PC-3 (cell line): Measurements from ENCODE around the gene LRRC7. TPM values are rescaled to one million over a fixed set of nuclear protein-coding genes. Genes with fewer than 3 reads are reported as not detected.

ENCODE experiments used
- ATAC-seq: fragments of 200-7000 bp; cut with Tn5 transposase; 2 replicates; pipeline ENCODE4 v1.9.1; 2020; ENCODE audit warnings: mild to moderate bottlenecking, moderate library complexity
- BruUV-seq: library from RNA; stranded (reverse); fragments of 400-500 nt; replicated peaks from 2 replicates; lab custom pipeline; 2021; lab: Mats Ljungman, UMichigan
- CTCF ChIA-PET: fragments of 300-600 bp; sonication (Branson Sonifier 250); formaldehyde crosslinking; loops from one replicate; lab custom pipeline; 2022; ENCODE audit warnings: antibody characterized with exemption; lab: Charles Lee
- POLR2A ChIA-PET: fragments of 300-600 bp; sonication (Branson Sonifier 250); formaldehyde crosslinking; loops from one replicate; lab custom pipeline; 2022; ENCODE audit warnings: antibody characterized with exemption; ENCODE audit not compliant: unreplicated experiment; lab: Charles Lee
- DNase-seq: peaks from one replicate; pipeline ENCODE4 v3.0.0-alpha.2; 2015
- H2AFZ ChIP-seq: fragments of 300-600 bp; sonication (generic); 2 replicates; pipeline ENCODE4 v1.6.0; 2016; ENCODE audit warnings: antibody characterized with exemption, low read length
- H3F3A ChIP-seq: fragments of 300-600 bp; sonication (generic); one replicate; pipeline ENCODE4 v1.6.0; 2017; ENCODE audit warnings: antibody characterized with exemption, low read length, control low read depth, mild to moderate bottlenecking; ENCODE audit not compliant: unreplicated experiment
- H3K27ac ChIP-seq: fragments of 300-600 bp; sonication (generic); 2 replicates; pipeline ENCODE4 v1.5.1; 2016; ENCODE audit warnings: mild to moderate bottlenecking, low read length
- H3K27me3 ChIP-seq: fragments of 300-600 bp; sonication (generic); 2 replicates; pipeline ENCODE4 v1.6.1; 2016; ENCODE audit warnings: low read length, mixed read lengths
- H3K36me3 ChIP-seq: fragments of 300-600 bp; sonication (generic); 2 replicates; pipeline ENCODE4 v1.6.1; 2016; ENCODE audit warnings: low read depth, mixed run types, low read length, mixed read lengths
- H3K4me1 ChIP-seq: fragments of 300-600 bp; sonication (generic); 2 replicates; pipeline ENCODE4 v1.5.1; 2016; ENCODE audit warnings: low read length; ENCODE audit not compliant: insufficient read depth
- H3K4me2 ChIP-seq: fragments of 300-600 bp; sonication (generic); 2 replicates; pipeline ENCODE4 v1.6.0; 2016; ENCODE audit warnings: low read length
- H3K4me3 ChIP-seq: fragments of 300-600 bp; sonication (generic); 2 replicates; pipeline ENCODE4 v1.5.1; 2016; ENCODE audit warnings: mild to moderate bottlenecking, low read length, mixed read lengths
- H3K79me2 ChIP-seq: fragments of 300-600 bp; sonication (generic); 2 replicates; pipeline ENCODE4 v1.6.1; 2017; ENCODE audit warnings: low read length, mixed read lengths
- H3K9ac ChIP-seq: fragments of 300-600 bp; sonication (generic); 2 replicates; pipeline ENCODE4 v1.6.0; 2016; ENCODE audit warnings: mild to moderate bottlenecking, low read length
- H3K9me2 ChIP-seq: fragments of 300-600 bp; sonication (generic); replicated peaks from 2 replicates; pipeline ENCODE4 v1.6.1; 2016; ENCODE audit warnings: mixed run types, low read length, mixed read lengths
- H3K9me3 ChIP-seq: fragments of 300-600 bp; sonication (generic); 2 replicates; pipeline ENCODE4 v1.6.1; 2016; ENCODE audit warnings: low read length, mixed read lengths
- H4K20me1 ChIP-seq: fragments of 300-600 bp; sonication (generic); 2 replicates; pipeline ENCODE4 v1.6.1; 2016; ENCODE audit warnings: low read length, mixed read lengths
- EZH2 ChIP-seq: fragments of 300-600 bp; sonication (generic); IDR thresholded peaks from one replicate; pipeline ENCODE4 v1.6.1; 2017; ENCODE audit warnings: antibody characterized with exemption, mild to moderate bottlenecking, low read length; ENCODE audit not compliant: unreplicated experiment
- EZH2phosphoT487 ChIP-seq: fragments of 300-600 bp; sonication (generic); IDR thresholded peaks from 2 replicates; pipeline ENCODE4 v1.6.1; 2018; ENCODE audit warnings: mild to moderate bottlenecking, antibody characterized with exemption, low read length, borderline replicate concordance
- intact Hi-C: fragments of 100-400 bp; cut with micrococcal nuclease; formaldehyde crosslinking; loops from 2 replicates; pipeline ENCODE4 v1.9.0; 2023
- total RNA-seq: library from RNA; depleted of rRNA; stranded (reverse); fragments of >200 nt; gene quantifications from 2 replicates; pipeline ENCODE4 v1.2.3, GENCODE V29; 2014
- TF ChIP-seq, protein P1 (sequence below): fragments of 300-600 bp; sonication (generic); conservative IDR thresholded peaks from 2 replicates; pipeline ENCODE4 v1.5.1; 2017; ENCODE audit warnings: antibody characterized with exemption, low read depth, mild to moderate bottlenecking, low read length

Gene LRRC7
- total RNA-seq, 1 experiment from 2014 or later = 0.04 TPM

DNA sequence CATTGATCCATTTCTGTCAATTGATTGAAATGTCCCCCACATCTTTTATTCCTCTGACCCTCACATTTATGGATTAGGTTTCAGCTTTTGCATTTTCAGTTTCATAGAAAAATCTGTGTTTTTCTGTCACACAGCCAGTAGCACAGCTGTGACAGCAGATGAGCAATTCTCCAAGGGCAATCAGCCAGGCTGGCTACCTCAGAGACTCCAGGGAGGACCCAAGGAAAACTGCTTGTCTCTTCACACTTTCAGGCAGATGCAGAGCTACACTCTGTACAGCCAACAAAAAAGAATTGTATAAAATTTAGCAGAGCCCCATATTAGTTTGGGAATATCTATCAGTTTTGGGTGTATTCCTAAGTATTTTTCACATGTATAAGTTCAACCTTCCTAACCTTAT is 257.2 kb downstream of the LRRC7 start:
- H3K4me1 ChIP-seq = no peaks in the 10 kb centered on the region
- BruUV-seq = no TSS peak
- POLR2A ChIA-PET = no interaction called here

DNA sequence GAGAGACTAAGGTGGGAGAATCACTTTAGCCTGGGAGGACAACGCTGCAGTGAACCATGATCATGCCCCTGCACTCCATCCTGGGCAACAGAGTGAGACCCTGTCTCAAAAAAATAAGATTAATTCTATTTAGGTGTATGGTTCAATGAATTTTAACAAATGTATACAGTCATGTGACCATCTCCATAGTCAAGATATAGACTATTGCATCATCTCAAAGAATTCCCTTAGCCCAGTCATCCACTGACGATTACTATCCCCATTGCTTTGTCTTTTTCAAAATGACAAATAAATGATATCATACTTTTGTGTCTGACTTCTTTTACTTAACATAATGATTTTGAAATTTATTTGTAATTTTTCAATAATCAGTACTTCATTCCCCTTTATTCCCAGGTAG is 260.0 kb downstream of the LRRC7 start:
- ChIA-PET CTCF (no interaction called here), POLR2A (no interaction called here)
- H3K9ac ChIP-seq = no peak overlapping the region
- no peaks in the 10 kb centered on the region for H3K79me2 ChIP-seq
- BruUV-seq = no TSS peak
- intact Hi-C loops = no loop called here
- no peaks in the 10 kb centered on the region for H3K4me1 ChIP-seq
- no peaks in the 10 kb centered on the region for H3K9me2 ChIP-seq
- DNase-seq (no peak), ATAC-seq (no peak)
- no peak for TF ChIP-seq EZH2
- TF ChIP-seq, protein P1, sequence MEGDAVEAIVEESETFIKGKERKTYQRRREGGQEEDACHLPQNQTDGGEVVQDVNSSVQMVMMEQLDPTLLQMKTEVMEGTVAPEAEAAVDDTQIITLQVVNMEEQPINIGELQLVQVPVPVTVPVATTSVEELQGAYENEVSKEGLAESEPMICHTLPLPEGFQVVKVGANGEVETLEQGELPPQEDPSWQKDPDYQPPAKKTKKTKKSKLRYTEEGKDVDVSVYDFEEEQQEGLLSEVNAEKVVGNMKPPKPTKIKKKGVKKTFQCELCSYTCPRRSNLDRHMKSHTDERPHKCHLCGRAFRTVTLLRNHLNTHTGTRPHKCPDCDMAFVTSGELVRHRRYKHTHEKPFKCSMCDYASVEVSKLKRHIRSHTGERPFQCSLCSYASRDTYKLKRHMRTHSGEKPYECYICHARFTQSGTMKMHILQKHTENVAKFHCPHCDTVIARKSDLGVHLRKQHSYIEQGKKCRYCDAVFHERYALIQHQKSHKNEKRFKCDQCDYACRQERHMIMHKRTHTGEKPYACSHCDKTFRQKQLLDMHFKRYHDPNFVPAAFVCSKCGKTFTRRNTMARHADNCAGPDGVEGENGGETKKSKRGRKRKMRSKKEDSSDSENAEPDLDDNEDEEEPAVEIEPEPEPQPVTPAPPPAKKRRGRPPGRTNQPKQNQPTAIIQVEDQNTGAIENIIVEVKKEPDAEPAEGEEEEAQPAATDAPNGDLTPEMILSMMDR = no peak
- TF ChIP-seq EZH2phosphoT487 = no peak
- H3K9me3 ChIP-seq = no peaks in the 10 kb centered on the region
- no peak overlapping the region for H2AFZ ChIP-seq
- no peaks in the 10 kb centered on the region for H3K36me3 ChIP-seq
- H3K4me2 ChIP-seq = no peak overlapping the region
- no peak overlapping the region for H3K27ac ChIP-seq
- H3K4me3 ChIP-seq = no peak overlapping the region
- no peaks in the 10 kb centered on the region for H3F3A ChIP-seq
- H4K20me1 ChIP-seq = no peaks in the 10 kb centered on the region
- peaks cover 3% of the 10 kb centered on the region; the same call in 1 of the 2 replicates for H3K27me3 ChIP-seq

More for the DNA sequence above, 257.2 kb downstream of the LRRC7 start:
- no peak for DNase-seq
- Histone ChIP-seq H3K27ac (no peak overlapping the region), H3K4me3 (no peak overlapping the region), H3K4me2 (no peak overlapping the region), H3K9me3 (no peaks in the 10 kb centered on the region), H3F3A (no peaks in the 10 kb centered on the region), H3K36me3 (no peaks in the 10 kb centered on the region), H2AFZ (no peak overlapping the region), H3K9me2 (no peaks in the 10 kb centered on the region), H4K20me1 (no peaks in the 10 kb centered on the region), H3K79me2 (no peaks in the 10 kb centered on the region), H3K9ac (no peak overlapping the region), H3K27me3 (peaks cover 7% of the 10 kb centered on the region; the same call in 1 of the 2 replicates)
- TF ChIP-seq EZH2phosphoT487 = no peak
- TF ChIP-seq EZH2 = no peak
- TF ChIP-seq, protein P1 = no peak
- intact Hi-C loops = no loop called here
- CTCF ChIA-PET = no interaction called here
- no peak for ATAC-seq

- Histone ChIP-seq H3K4me3 (no peak overlapping the region), H4K20me1 (no peaks in the 10 kb centered on the region), H3K4me2 (no peak overlapping the region), H2AFZ (no peak overlapping the region), H3K4me1 (no peaks in the 10 kb centered on the region), H3K27me3 (no peaks in the 10 kb centered on the region), H3K9ac (no peak overlapping the region), H3K36me3 (no peaks in the 10 kb centered on the region), H3F3A (no peaks in the 10 kb centered on the region), H3K9me2 (no peaks in the 10 kb centered on the region), H3K9me3 (no peaks in the 10 kb centered on the region), H3K79me2 (no peaks in the 10 kb centered on the region), H3K27ac (no peak overlapping the region)
- ATAC-seq (no peak), DNase-seq (no peak)
- no TSS peak for BruUV-seq
- ChIA-PET POLR2A (no interaction called here), CTCF (no interaction called here)
- intact Hi-C loops = no loop called here
- TF ChIP-seq EZH2 (no peak), EZH2phosphoT487 (no peak)
- TF ChIP-seq, protein P1 = no peak
These were observed 265.8 kb downstream of the LRRC7 start for GRCh38 chr1:69833536-69833935.
